Right ventricle myocardium superior (tissue), 1 donor: ENCODE data around the gene MAML1. TPM values are rescaled to one million over a fixed set of nuclear protein-coding genes. Genes with fewer than 3 reads are reported as not detected.

Experiments used
- ATAC-seq: fragments of 200-7000 bp; cut with Tn5 transposase; one replicate; pipeline ENCODE4 v1.9.1; 2020; ENCODE audit warnings: mild to moderate bottlenecking; ENCODE audit not compliant: poor library complexity
- DNase-seq: peaks from one replicate; pipeline ENCODE4 v3.0.0-alpha.2; 2020
- intact Hi-C: fragments of 100-400 bp; cut with DNase I; formaldehyde crosslinking; loops from one replicate; pipeline ENCODE4 v1.11.2; 2022
- total RNA-seq: library from RNA; stranded (reverse); fragmentation: NEBNext Ultra II Directional; extraction: Animal tissue kit (Norgen Biotek cat#: 25700); gene quantifications from one replicate; pipeline ENCODE4 v1.2.1, GENCODE V29; 2021
- donor health status: DM: no; HTN: yes; CAD: no; lungs with severe emphysema.

MAML1 gene
- total RNA-seq, 1 donor from 2014 or later = 10.4 TPM

- DNase-seq (peak; percentile 60), ATAC-seq (peak; percentile 83)
- intact Hi-C loops = no loop called here
Measured at GRCh38 chr5:179763215-179763945, 30.8 kb downstream of the MAML1 start.

DNA sequence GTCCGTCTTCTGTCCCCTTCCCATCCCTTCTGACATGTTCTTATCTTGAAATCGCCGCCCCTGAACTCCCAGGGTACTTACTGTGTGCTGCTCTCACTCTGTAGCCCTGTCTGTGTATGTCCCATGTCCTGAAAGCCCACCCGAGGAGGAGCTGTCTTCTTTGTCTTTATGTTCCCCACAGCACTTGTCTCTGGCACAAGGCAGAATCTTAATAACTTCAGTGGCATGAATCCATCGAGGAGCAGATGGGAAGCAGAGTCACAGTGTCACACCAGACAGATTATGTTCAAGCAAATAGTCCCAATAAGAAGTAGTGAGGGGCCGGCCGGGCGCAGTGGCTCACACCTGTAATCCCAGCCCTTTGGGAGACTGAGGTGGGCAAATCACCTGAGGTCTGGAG is 31.4 kb downstream of the MAML1 start:
- intact Hi-C loops = no loop called here
- no peak for DNase-seq
- ATAC-seq = no peak

DNA sequence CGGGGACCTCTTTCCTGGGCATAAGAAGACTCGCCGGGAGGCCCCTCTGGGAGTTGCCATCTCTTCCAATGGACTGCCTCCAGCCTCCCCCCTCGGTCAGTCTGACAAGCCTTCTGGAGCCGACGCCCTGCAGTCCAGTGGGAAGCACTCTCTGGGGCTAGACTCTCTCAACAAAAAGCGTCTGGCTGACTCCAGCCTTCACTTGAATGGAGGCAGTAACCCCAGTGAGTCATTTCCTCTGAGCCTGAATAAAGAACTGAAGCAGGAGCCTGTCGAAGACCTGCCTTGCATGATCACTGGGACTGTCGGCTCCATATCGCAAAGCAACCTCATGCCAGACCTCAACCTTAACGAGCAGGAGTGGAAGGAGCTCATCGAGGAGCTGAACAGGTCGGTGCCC is 32.8 kb downstream of the MAML1 start:
- intact Hi-C loops = no loop called here
- ATAC-seq (peak; percentile 38), DNase-seq (peak; percentile 69)

GRCh38 chr5:179766021-179766725 is 33.6 kb downstream of the MAML1 start:
- intact Hi-C loops = no loop called here
- no peak for DNase-seq
- ATAC-seq = no peak

DNA sequence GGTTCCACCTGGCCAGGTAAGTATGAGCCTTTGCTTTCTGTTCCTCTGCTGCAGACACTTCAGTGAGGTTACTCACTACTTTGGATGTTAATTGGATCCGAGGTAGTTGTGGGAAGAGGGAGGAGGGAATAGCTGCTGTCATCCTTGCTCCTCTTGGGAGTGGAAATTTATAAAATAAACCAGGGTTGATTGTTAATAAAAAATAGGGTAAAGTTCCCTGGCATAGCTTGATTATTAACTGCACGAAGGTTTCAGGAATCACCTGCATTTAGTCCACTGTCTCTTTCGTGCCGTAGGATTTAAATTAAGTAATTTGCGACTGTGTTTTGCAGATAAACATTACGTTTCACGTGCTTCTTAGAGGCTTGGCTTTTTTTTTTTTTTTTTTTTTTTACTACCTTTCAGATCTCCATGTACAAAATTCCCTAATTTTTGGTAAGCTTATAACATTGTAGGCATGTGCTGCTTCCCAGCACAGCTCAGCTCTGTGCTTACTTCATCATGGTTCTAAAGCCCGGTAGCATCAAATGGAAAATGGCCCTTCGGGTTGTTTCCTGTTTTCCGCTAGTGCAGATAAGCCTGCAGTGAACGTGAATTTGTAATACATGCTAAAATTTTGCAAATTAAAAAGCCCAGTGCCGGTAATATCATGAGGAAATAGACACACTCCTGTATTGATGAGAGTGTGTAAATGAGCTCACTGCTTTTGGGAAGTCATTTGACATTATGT is 34.3 kb downstream of the MAML1 start:
- no peak for DNase-seq
- ATAC-seq = no peak
- intact Hi-C loops = no loop called here

DNA sequence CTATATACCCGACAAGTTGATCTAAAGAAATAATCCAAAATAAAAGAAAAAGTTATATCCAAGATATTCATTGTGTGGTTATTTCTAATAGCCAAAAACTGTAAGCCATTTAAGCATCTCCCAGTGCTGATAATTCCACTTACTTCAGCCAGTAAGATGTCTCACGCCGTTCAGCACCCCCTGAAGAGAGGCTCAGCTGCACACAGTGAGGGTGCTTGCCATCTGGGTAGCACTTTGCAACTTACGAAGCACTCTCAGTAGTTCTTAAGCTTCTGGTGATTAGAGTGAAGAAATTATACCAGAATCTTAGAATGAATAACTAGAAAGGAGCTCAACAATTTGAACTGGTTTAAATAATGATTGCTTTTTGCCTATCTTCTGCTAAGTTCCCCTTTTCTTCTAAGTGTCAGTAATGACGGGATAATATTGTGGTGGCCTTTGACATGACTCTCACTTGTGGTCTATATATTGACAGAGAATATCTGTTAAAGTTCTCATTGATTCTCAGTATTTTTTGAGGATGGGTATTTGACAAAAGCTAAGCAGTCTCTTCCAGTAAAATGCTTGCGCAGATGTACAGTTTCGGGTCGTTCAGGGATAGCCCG is 35.0 kb downstream of the MAML1 start:
- ATAC-seq (no peak), DNase-seq (no peak)
- intact Hi-C loops = no loop called here

DNA sequence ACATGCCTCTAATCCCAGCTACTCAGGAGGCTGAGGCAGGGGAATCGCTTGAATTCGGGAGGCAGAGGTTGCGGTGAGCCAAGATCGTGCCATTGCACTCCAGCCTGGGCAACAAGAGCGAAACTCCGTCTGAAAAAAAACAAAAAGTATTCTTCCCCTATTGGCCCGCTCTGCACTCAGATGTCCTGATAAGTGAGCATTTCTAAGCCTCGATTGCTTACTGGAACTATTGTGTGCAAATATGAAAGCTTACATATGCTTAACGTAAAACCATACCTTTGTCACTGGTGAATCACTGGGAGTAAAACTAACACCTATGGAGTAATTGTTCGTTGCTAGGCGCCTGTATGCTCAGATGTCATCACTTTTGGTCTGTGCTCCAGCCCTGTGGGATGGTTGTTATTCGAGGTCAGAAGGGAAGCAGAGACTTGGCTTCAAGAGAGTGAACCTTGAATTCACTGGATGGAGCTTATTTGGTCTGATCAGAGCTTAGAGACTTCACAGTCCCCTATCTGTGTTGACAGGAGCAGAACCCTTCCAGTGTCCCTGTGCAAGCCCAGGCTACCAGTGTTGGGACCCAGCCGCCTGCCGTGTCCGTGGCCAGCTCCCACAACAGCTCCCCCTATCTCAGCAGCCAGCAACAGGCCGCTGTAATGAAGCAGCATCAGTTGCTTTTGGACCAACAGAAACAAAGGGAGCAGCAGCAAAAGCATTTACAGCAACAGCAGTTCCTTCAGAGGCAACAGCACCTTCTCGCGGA is 35.9 kb downstream of the MAML1 start:
- DNase-seq (no peak), ATAC-seq (peak; percentile 36)
- intact Hi-C loops = no loop called here

DNA sequence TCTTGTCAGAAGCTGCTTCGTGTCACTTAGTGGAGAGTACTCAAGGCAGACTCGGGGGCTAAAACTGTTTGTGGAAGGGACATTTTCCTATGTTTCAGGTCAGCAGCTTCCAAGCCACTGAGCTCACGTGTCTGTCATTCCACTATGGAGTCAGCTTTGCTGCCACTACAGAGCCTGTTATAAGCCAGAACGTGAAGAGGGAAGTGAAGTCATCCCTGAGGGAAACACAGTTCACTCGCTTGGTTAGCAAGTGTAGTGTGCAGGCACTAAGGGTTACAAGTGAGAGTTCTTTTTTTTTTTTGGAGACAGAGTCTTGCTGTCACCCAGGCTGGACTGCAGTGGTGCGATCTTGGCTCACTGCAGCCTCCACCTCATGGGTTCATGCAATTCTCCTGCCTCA is 36.6 kb downstream of the MAML1 start:
- ATAC-seq = no peak
- no peak for DNase-seq
- intact Hi-C loops = no loop called here

GRCh38 chr5:179769796-179770195 is 37.2 kb downstream of the MAML1 start:
- DNase-seq (no peak), ATAC-seq (no peak)
- intact Hi-C loops = no loop called here

- intact Hi-C loops = no loop called here
- DNase-seq (no peak), ATAC-seq (no peak)
Measured at GRCh38 chr5:179771311-179771895, 38.8 kb downstream of the MAML1 start.

GRCh38 chr5:179772351-179772750 is 39.7 kb downstream of the MAML1 start:
- ATAC-seq (no peak), DNase-seq (no peak)
- intact Hi-C loops = no loop called here

GRCh38 chr5:179773686-179774040 is 41.0 kb downstream of the MAML1 start:
- intact Hi-C loops = no loop called here
- ATAC-seq (no peak), DNase-seq (no peak)

DNA sequence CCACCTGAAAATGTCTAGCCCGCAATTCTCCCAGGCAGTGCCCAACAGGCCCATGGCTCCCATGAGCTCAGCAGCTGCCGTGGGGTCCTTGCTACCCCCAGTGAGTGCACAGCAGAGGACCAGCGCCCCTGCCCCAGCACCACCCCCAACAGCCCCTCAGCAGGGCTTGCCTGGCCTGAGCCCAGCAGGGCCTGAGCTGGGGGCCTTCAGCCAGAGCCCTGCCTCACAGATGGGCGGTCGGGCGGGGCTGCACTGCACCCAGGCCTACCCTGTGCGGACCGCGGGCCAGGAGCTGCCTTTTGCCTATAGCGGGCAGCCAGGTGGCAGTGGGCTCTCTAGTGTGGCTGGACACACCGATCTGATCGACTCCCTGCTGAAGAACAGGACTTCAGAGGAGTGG is 41.8 kb downstream of the MAML1 start:
- intact Hi-C loops = no loop called here
- ATAC-seq (no peak), DNase-seq (no peak)

DNA sequence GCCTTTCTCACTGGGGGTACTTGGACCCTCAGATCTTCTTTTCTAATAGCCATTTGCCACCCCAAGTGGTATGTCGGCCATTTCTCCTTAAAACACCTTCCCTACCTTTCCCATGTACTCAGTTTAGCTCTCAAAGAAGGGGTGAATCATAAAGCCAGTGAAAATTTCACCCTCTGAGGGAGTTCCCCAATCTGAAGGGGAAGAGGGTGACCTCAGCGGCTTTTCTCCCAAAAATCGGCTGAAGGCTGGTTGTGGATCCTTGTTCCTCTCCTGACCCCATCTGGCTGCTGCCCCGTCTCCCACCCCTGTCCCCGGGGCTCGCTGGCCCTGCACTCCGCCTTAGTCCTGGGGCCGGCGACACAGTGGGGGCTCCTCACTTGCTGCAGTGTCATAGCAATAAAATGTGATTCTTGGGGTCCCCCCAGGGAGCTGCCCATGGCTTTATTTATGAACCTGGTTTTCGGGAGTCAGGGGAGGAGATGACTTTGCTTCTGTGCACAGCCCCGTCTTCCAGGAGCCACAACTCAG is 43.9 kb downstream of the MAML1 start:
- intact Hi-C loops = no loop called here
- DNase-seq = no peak
- peak; percentile 36 for ATAC-seq

DNA sequence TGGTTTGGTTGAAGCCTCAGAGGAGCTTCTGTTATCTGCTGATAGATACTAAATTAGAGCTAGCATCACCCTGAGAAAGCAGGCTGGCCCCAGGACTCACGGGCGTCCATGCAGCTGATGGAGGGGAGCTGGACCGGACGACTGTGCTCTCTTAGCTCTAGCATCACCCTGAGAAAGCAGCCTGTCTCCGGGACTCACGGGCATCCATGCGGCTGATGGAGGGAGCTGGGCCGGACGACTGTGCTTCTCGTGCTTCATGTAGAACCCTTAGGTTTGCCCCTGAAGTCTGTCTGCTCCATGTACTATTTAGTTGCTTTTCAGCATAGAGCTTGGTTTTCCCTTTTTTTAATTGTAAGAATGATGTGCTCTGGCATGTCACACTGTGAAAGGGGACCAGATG is 44.8 kb downstream of the MAML1 start:
- ATAC-seq (no peak), DNase-seq (peak; percentile 31)
- intact Hi-C loops = no loop called here

DNA sequence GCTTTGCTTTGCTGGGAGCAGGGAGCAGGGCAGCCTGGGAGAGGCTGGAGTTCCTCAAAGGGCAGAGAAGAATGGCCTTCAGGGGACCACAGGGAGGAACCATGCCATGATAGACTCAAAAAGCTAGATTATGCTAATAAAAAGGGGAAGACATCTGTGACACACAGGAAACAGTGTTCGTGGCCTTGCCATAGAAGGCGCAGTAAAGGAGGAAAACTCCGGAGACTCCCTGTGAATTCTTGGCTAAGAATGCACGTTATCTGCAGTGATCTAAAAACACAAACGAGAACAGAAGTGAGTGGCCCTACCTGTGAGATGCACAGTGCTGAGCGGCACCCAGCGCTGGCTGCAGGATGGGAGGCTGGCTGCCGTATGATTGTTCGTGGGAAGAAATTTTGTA is 45.3 kb downstream of the MAML1 start:
- DNase-seq = peak; percentile 30
- intact Hi-C loops = no loop called here
- ATAC-seq = peak; percentile 26

GRCh38 chr5:179778591-179778990 is 46.0 kb downstream of the MAML1 start:
- ATAC-seq (no peak), DNase-seq (no peak)
- intact Hi-C loops = no loop called here

- intact Hi-C loops = no loop called here
- ATAC-seq (no peak), DNase-seq (peak; percentile 24)
Measured at GRCh38 chr5:179779826-179780225, 47.2 kb downstream of the MAML1 start.
